ENCODE measurements around the gene GAS6. TPM values are rescaled to one million over a fixed set of nuclear protein-coding genes. Genes with fewer than 3 reads are reported as not detected.

Gene GAS6
- total RNA-seq, 1 experiment from 2014 or later, result 28.1 TPM

GRCh38 chr13:113862191-113862930 is 1.5 kb downstream of the GAS6 start:
- DNase-seq (ENCODE audit: low read depth, low spot score) (no peak), ATAC-seq (peak; percentile 15; the same call in 1 of the 2 replicates)
- Histone ChIP-seq H3K27ac (ENCODE audit: low read length) (no peak overlapping the region; the same call in 1 of the 2 replicates), H3K4me1 (ENCODE audit: control insufficient read depth, insufficient read depth, low read length) (peaks cover 3% of the 10 kb centered on the region; the same call in 1 of the 2 replicates), H3K4me3 (ENCODE audit: low read depth in 2 of 2, low read length in 2 of 2) (peak overlapping the region; percentile 47 to 57), H3K27me3 (ENCODE audit: control insufficient read depth, insufficient read depth, low read length) (no peaks in the 10 kb centered on the region), H3K9me3 (ENCODE audit: control insufficient read depth, insufficient read depth, low read depth, low read length) (no peaks in the 10 kb centered on the region), H3K36me3 (ENCODE audit: control insufficient read depth, insufficient read depth, low read length) (no peaks in the 10 kb centered on the region)
- ChIA-PET CTCF (no interaction called here), POLR2A (no interaction called here)
- intact Hi-C loops (cut with micrococcal nuclease; ENCODE audit: unreplicated experiment), result no loop called here
- no TSS peak for BruUV-seq (replicated peaks)
- in situ Hi-C loops (cut with HindIII; ENCODE audit: low pct_unique_long_range_greater_than_20kb, low sequenced_read_pairs), result no loop called here
- TF ChIP-seq SIN3A (IDR thresholded peaks at IDR 0.05; ENCODE audit: borderline replicate concordance, insufficient read depth, low read depth, low read length) (no peak), CTCF (IDR thresholded peaks at IDR 0.05) (no peak), POLR2AphosphoS5 (IDR thresholded peaks at IDR 0.05; ENCODE audit: low read depth, low read length) (no peak), REST (IDR thresholded peaks at IDR 0.05; ENCODE audit: insufficient read depth in 1 of 2, low read depth in 2 of 2, low read length in 1 of 2) (no peak), TCF7L2 (IDR thresholded peaks at IDR 0.05; ENCODE audit: low read depth, low read length) (no peak)

- ATAC-seq, result no peak
- in situ Hi-C loops (cut with HindIII; ENCODE audit: low pct_unique_long_range_greater_than_20kb, low sequenced_read_pairs) (no loop called here), intact Hi-C loops (cut with micrococcal nuclease; ENCODE audit: unreplicated experiment) (no loop called here)
- Histone ChIP-seq H3K9me3 (ENCODE audit: control insufficient read depth, insufficient read depth, low read depth, low read length) (no peaks in the 10 kb centered on the region), H3K27ac (ENCODE audit: low read length) (no peak overlapping the region), H3K36me3 (ENCODE audit: control insufficient read depth, insufficient read depth, low read length) (no peaks in the 10 kb centered on the region), H3K4me3 (ENCODE audit: low read depth in 2 of 2, low read length in 2 of 2) (no peak overlapping the region), H3K4me1 (ENCODE audit: control insufficient read depth, insufficient read depth, low read length) (peaks cover 11% of the 10 kb centered on the region), H3K27me3 (ENCODE audit: control insufficient read depth, insufficient read depth, low read length) (no peaks in the 10 kb centered on the region)
- POLR2A ChIA-PET, result interaction anchor here (0.6 kb wide), 1 partner anchor 9 kb away, joined by 3 read pairs; no protein-coding TSS in a partner anchor
- BruUV-seq (replicated peaks), result no TSS peak
- no peak for DNase-seq (ENCODE audit: low read depth, low spot score)
- TF ChIP-seq CTCF (IDR thresholded peaks at IDR 0.05) (no peak), POLR2AphosphoS5 (IDR thresholded peaks at IDR 0.05; ENCODE audit: low read depth, low read length) (no peak), TCF7L2 (IDR thresholded peaks at IDR 0.05; ENCODE audit: low read depth, low read length) (no peak), REST (IDR thresholded peaks at IDR 0.05; ENCODE audit: insufficient read depth in 1 of 2, low read depth in 2 of 2, low read length in 1 of 2) (no peak), SIN3A (IDR thresholded peaks at IDR 0.05; ENCODE audit: borderline replicate concordance, insufficient read depth, low read depth, low read length) (no peak)
- CTCF ChIA-PET, result no interaction called here
Observed at GRCh38 chr13:113861433-113862030, 2.3 kb downstream of the GAS6 start.
